Stimulated activated CD4-positive, alpha-beta T cell treated with anti-CD3 and anti-CD28 coated beads, Interleukin-12 subunit alpha, Interleukin-12 subunit beta, amount 100 ng/mL, for 24 hours (primary cell): ENCODE data around the gene HUWE1.
"Not testable (repeated sequence)": the region's sequence is repeated elsewhere in the genome, so short reads cannot be mapped to it uniquely, and the experiment has no call there.

Source experiments
- DNase-seq, 2 experiments: peaks; one replicate each; pipeline ENCODE4 v3.0.0-alpha.2; 2020; ENCODE audit warnings: low read depth in 2 of 2

HUWE1 gene

GRCh38 chrX:53606456-53606855 is 80.1 kb downstream of the HUWE1 start:
- DNase-seq, result no peak

GRCh38 chrX:53605004-53605403 is 81.5 kb downstream of the HUWE1 start:
- DNase-seq, result no peak

GRCh38 chrX:53599781-53600396 is 86.6 kb downstream of the HUWE1 start:
- no peak for DNase-seq

GRCh38 chrX:53598169-53598568 is 88.3 kb downstream of the HUWE1 start:
- no peak for DNase-seq

- DNase-seq, result no peak
Observed at GRCh38 chrX:53595266-53595810, 91.2 kb downstream of the HUWE1 start.

GRCh38 chrX:53594354-53594753 is 92.2 kb downstream of the HUWE1 start:
- DNase-seq, result no peak

GRCh38 chrX:53587795-53588420 is 98.6 kb downstream of the HUWE1 start:
- DNase-seq, result no peak

GRCh38 chrX:53584891-53585290 is 101.6 kb downstream of the HUWE1 start:
- DNase-seq, result no peak

GRCh38 chrX:53583571-53583970 is 102.9 kb downstream of the HUWE1 start:
- DNase-seq, result no peak

GRCh38 chrX:53580742-53581504 is 105.6 kb downstream of the HUWE1 start:
- DNase-seq, result no peak

GRCh38 chrX:53571494-53571893 is 115.0 kb downstream of the HUWE1 start:
- DNase-seq, result no peak

- DNase-seq, result no peak
Observed at GRCh38 chrX:53563324-53563723, 123.2 kb downstream of the HUWE1 start.

GRCh38 chrX:53561912-53562311 is 124.6 kb downstream of the HUWE1 start:
- no peak for DNase-seq

- DNase-seq, result no peak
Observed at GRCh38 chrX:53558646-53559045, 127.9 kb downstream of the HUWE1 start.

GRCh38 chrX:53556868-53557267 is 129.7 kb downstream of the HUWE1 start:
- no peak for DNase-seq

GRCh38 chrX:53550756-53551463 is 135.6 kb downstream of the HUWE1 start:
- no peak for DNase-seq

GRCh38 chrX:53547668-53548067 is 138.9 kb downstream of the HUWE1 start:
- no peak for DNase-seq

- no peak for DNase-seq
Observed at GRCh38 chrX:53544936-53545335, 141.6 kb downstream of the HUWE1 start.

GRCh38 chrX:53538781-53539180 is 147.7 kb downstream of the HUWE1 start:
- no peak for DNase-seq

GRCh38 chrX:53531255-53531966 is 155.1 kb downstream of the HUWE1 start:
- DNase-seq, result not testable (repeated sequence)

GRCh38 chrX:53526999-53527398 is 159.5 kb downstream of the HUWE1 start:
- no peak for DNase-seq
